HepG2 (cell line): Measurements from ENCODE around the gene DCAF8. TPM values are rescaled to one million over a fixed set of nuclear protein-coding genes. Genes with fewer than 3 reads are reported as not detected.

ENCODE experiments used
- ARID2 ChIP-seq: sonication (generic); formaldehyde crosslinking; IDR thresholded peaks from 2 replicates; pipeline ENCODE4 v1.8.1; 2022; ENCODE audit warnings: mild to moderate bottlenecking, missing genetic modification reagents, borderline replicate concordance
- CBX2 ChIP-seq, 2 experiments: fragments of 200-600 bp in 1 of 2; sonication (generic); formaldehyde crosslinking in 1 of 2; IDR thresholded peaks; 2 replicates each; pipeline versions ENCODE4 v1.7.0 to v1.8.1; 2018 to 2022; ENCODE audit warnings: low read depth in 2 of 2, low read length in 1 of 2, mild to moderate bottlenecking in 1 of 2, missing genetic modification reagents in 1 of 2
- ELF4 ChIP-seq: sonication (generic); formaldehyde crosslinking; IDR thresholded peaks from 2 replicates; pipeline ENCODE4 v1.5.0; 2020; ENCODE audit warnings: missing genetic modification reagents, mild to moderate bottlenecking, moderate library complexity, borderline replicate concordance
- ERF ChIP-seq: IDR thresholded peaks from 2 replicates; pipeline ENCODE4 v1.6.1; 2018; ENCODE audit warnings: missing biosample characterization, missing genetic modification reagents
- ETV5 ChIP-seq: IDR thresholded peaks from 2 replicates; pipeline ENCODE4 v1.6.1; 2018; ENCODE audit warnings: missing biosample characterization, missing genetic modification reagents, inconsistent platforms, borderline replicate concordance
- FOXJ3 ChIP-seq: sonication (generic); formaldehyde crosslinking; IDR thresholded peaks from 2 replicates; pipeline ENCODE4 v1.4.0; 2020; ENCODE audit warnings: missing genetic modification reagents, mild to moderate bottlenecking, borderline replicate concordance
- GFI1 ChIP-seq: sonication (generic); formaldehyde crosslinking; IDR thresholded peaks from 2 replicates; pipeline ENCODE4 v1.5.0; 2020; ENCODE audit warnings: missing genetic modification reagents, mild to moderate bottlenecking, borderline replicate concordance
- HES4 ChIP-seq: sonication (generic); formaldehyde crosslinking; IDR thresholded peaks from 2 replicates; pipeline ENCODE4 v1.9.0; 2021; ENCODE audit warnings: mild to moderate bottlenecking, missing genetic modification reagents, borderline replicate concordance
- IRF2 ChIP-seq: IDR thresholded peaks from 2 replicates; pipeline ENCODE4 v1.6.1; 2018; ENCODE audit warnings: missing genetic modification reagents, missing compliant biosample characterization
- KLF11 ChIP-seq: IDR thresholded peaks from 2 replicates; pipeline ENCODE4 v1.6.1; 2016; ENCODE audit warnings: missing compliant biosample characterization
- LCORL ChIP-seq, 2 experiments: fragments of 450-650 bp in 1 of 2; sonication (generic) in 1 of 2; formaldehyde crosslinking in 1 of 2; IDR thresholded peaks; 2 replicates each; pipeline versions ENCODE4 v1.5.0 to v1.6.1; 2017 to 2020; ENCODE audit warnings: antibody characterized with exemption in 1 of 2, missing genetic modification reagents in 1 of 2
- SP1 ChIP-seq, 2 experiments: fragments of 450-650 bp in 1 of 2; sonication (generic) in 1 of 2; formaldehyde crosslinking in 1 of 2; IDR thresholded peaks; 2 replicates each; pipeline versions ENCODE4 v1.4.0 to v1.6.1; 2016 to 2020; ENCODE audit warnings: missing genetic modification reagents in 1 of 2
- ZFYVE20 ChIP-seq: sonication (generic); formaldehyde crosslinking; IDR thresholded peaks from 2 replicates; pipeline ENCODE4 v1.8.0; 2023; ENCODE audit warnings: low read depth, mild to moderate bottlenecking, moderate library complexity, missing genetic modification reagents, borderline replicate concordance
- ZNF557 ChIP-seq: sonication (generic); formaldehyde crosslinking; IDR thresholded peaks from 2 replicates; pipeline ENCODE4 v1.4.0; 2020; ENCODE audit warnings: missing genetic modification reagents
- ZNF598 ChIP-seq: sonication (generic); formaldehyde crosslinking; IDR thresholded peaks from 2 replicates; pipeline ENCODE4 v1.5.1; 2020; ENCODE audit warnings: mild to moderate bottlenecking, missing genetic modification reagents, borderline replicate concordance
- ZNF670 ChIP-seq: sonication (generic); formaldehyde crosslinking; IDR thresholded peaks from 2 replicates; pipeline ENCODE4 v1.8.0; 2022; ENCODE audit warnings: mild to moderate bottlenecking, missing genetic modification reagents, borderline replicate concordance
- ZNF75D ChIP-seq: sonication (generic); formaldehyde crosslinking; IDR thresholded peaks from 2 replicates; pipeline ENCODE4 v1.8.1; 2023; ENCODE audit warnings: missing genetic modification reagents, mild to moderate bottlenecking, borderline replicate concordance
- ZNF792 ChIP-seq: IDR thresholded peaks from 2 replicates; pipeline ENCODE4 v1.6.1; 2016
- ZSCAN21 ChIP-seq: sonication (generic); formaldehyde crosslinking; IDR thresholded peaks from 2 replicates; pipeline ENCODE4 v1.8.0; 2022; ENCODE audit warnings: mild to moderate bottlenecking, missing genetic modification reagents, moderate library complexity, borderline replicate concordance
- polyA plus RNA-seq, 8 experiments: library from polyadenylated mRNA; depleted of rRNA in 3 of 8; stranded (reverse) in 7 of 8; unstranded in 1 of 8; fragments of >200 nt; fragmentation: Illumina TruSeq in 4 of 8; extraction: Trizol in 4 of 8; gene quantifications; 2 replicates each; pipeline versions ENCODE4 v1.2.1 to v1.2.3, GENCODE V29; 2011 to 2016; ENCODE audit warnings: low read depth in 4 of 8, missing spikeins in 1 of 8, mixed read lengths in 1 of 8; ENCODE audit not compliant: insufficient read depth in 1 of 8
- total RNA-seq, 5 experiments: library from RNA; depleted of rRNA; stranded (reverse); fragments of >200 nt; fragmentation: Illumina TruSeq; extraction: Trizol; gene quantifications; 2 replicates each; pipeline ENCODE4 v1.2.3, GENCODE V29; 2016; ENCODE audit warnings: low read depth in 1 of 5
- TF ChIP-seq, protein P1 (sequence below): sonication (generic); formaldehyde crosslinking; IDR thresholded peaks from 2 replicates; pipeline ENCODE4 v1.4.0; 2020; ENCODE audit warnings: missing genetic modification reagents, mild to moderate bottlenecking, borderline replicate concordance
- TF ChIP-seq, protein P2 (sequence below): sonication (generic); formaldehyde crosslinking; IDR thresholded peaks from 2 replicates; pipeline ENCODE4 v1.4.0; 2020; ENCODE audit warnings: missing genetic modification reagents

Gene DCAF8
- total and polyA plus RNA-seq, 2 of the 13 experiments (the other 11 are each of a cell fraction or from before 2014, with no cell fraction given) = 73.4 to 79.8 TPM

DNA sequence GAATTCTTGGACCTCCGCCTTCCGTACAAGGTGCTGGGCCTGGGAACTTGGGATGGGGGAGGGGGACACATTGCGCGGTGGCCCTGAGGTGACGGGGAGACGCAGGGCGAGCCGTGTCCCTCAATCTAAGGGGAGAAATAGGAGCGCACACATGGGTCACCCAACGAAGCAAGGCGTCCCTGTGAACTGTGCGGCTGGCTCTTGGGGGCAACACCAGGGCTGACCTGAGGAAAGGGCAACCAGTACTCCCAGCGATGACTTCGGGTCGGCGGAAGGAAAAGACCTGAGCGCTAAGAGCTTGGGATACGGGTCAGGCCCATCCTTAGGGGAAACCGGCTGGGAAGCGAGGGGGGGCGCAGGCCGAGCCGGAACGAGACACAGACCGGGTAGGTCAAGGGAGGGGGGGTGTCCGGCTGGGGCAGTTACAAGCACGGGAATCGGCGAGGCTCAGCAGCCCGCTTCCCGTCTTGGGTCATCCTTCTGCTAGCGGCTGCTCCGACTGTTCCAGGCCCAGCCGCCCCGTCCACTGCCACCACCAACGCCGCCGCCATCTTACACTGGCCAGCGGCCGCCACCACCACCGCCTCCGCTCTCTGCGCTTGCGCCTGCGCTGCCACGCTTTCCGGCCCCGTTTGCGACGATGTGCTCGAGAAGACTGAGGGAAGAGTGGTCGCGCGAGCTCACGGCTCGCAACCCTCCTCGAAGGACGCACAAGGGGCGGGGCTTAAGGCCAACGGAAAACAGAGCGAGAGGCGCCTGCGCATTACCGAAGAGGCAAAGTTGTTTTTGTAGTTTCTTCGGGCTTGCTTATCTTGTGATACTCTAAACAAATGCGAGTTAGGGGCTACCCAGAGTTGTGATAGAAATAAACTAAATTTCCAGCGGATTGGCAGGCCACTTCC, at the start of gene DCAF8 (continued):
- peak; percentile 73; the same call in 1 of the 2 replicates for TF ChIP-seq ZFYVE20 (CRISPR knock-in tag)
- no peak for TF ChIP-seq ZSCAN21 (CRISPR knock-in tag)
- TF ChIP-seq ERF (CRISPR knock-in tag) = peak; percentile 78; the same call in 1 of the 2 replicates
- no peak for TF ChIP-seq LCORL (IDR thresholded peaks at IDR 0.05)
- TF ChIP-seq LCORL (CRISPR knock-in tag; IDR thresholded peaks at IDR 0.05) = peak; percentile 79
- TF ChIP-seq ARID2 (CRISPR knock-in tag) = no peak
- no peak for TF ChIP-seq CBX2 (IDR thresholded peaks at IDR 0.05; ENCODE audit: low read depth, low read length)
- TF ChIP-seq CBX2 (CRISPR knock-in tag; IDR thresholded peaks at IDR 0.05; ENCODE audit: low read depth) = no peak
- TF ChIP-seq ZNF557 = no peak
- peak; percentile 73; the same call in 1 of the 2 replicates for TF ChIP-seq ZNF792 (CRISPR knock-in tag)
- TF ChIP-seq ZNF598 (CRISPR knock-in tag) = no peak; the same call in 1 of the 2 replicates
- peak; percentile 74; the same call in 1 of the 2 replicates for TF ChIP-seq GFI1
- TF ChIP-seq ELF4 (CRISPR knock-in tag) = no peak
- TF ChIP-seq ETV5 = peak; percentile 59; the same call in 1 of the 2 replicates
- TF ChIP-seq, protein P1, sequence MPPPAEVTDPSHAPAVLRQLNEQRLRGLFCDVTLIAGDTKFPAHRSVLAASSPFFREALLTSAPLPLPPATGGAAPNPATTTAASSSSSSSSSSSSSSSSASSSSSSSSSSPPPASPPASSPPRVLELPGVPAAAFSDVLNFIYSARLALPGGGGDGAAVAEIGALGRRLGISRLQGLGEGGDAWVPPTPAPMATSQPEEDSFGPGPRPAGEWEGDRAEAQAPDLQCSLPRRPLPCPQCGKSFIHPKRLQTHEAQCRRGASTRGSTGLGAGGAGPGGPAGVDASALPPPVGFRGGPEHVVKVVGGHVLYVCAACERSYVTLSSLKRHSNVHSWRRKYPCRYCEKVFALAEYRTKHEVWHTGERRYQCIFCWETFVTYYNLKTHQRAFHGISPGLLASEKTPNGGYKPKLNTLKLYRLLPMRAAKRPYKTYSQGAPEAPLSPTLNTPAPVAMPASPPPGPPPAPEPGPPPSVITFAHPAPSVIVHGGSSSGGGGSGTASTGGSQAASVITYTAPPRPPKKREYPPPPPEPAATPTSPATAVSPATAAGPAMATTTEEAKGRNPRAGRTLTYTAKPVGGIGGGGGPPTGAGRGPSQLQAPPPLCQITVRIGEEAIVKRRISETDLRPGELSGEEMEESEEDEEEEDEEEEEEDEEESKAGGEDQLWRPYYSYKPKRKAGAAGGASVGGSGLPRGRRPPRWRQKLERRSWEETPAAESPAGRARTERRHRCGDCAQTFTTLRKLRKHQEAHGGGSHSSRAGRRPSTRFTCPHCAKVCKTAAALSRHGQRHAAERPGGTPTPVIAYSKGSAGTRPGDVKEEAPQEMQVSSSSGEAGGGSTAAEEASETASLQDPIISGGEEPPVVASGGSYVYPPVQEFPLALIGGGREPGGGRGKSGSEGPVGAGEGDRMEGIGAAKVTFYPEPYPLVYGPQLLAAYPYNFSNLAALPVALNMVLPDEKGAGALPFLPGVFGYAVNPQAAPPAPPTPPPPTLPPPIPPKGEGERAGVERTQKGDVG (CRISPR knock-in tag) = peak; percentile 71; the same call in 1 of the 2 replicates
- 0 out of 2 replicates have a peak, but pooled peaks have one; percentile 81 for TF ChIP-seq ZNF75D
- TF ChIP-seq FOXJ3 (CRISPR knock-in tag) = no peak; the same call in 1 of the 2 replicates
- peak; percentile 39; the same call in 1 of the 2 replicates for TF ChIP-seq ZNF670 (CRISPR knock-in tag)
- peak; percentile 76; the same call in 1 of the 2 replicates for TF ChIP-seq KLF11
- peak; percentile 95 for TF ChIP-seq HES4 (CRISPR knock-in tag)
- no peak for TF ChIP-seq SP1 (IDR thresholded peaks at IDR 0.05)
- peak; percentile 67 for TF ChIP-seq SP1 (CRISPR knock-in tag; IDR thresholded peaks at IDR 0.05)
- TF ChIP-seq IRF2 (CRISPR knock-in tag) = peak; percentile 72; the same call in 1 of the 2 replicates
- TF ChIP-seq, protein P2, sequence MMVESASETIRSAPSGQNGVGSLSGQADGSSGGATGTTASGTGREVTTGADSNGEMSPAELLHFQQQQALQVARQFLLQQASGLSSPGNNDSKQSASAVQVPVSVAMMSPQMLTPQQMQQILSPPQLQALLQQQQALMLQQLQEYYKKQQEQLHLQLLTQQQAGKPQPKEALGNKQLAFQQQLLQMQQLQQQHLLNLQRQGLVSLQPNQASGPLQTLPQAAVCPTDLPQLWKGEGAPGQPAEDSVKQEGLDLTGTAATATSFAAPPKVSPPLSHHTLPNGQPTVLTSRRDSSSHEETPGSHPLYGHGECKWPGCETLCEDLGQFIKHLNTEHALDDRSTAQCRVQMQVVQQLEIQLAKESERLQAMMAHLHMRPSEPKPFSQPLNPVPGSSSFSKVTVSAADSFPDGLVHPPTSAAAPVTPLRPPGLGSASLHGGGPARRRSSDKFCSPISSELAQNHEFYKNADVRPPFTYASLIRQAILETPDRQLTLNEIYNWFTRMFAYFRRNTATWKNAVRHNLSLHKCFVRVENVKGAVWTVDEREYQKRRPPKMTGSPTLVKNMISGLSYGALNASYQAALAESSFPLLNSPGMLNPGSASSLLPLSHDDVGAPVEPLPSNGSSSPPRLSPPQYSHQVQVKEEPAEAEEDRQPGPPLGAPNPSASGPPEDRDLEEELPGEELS = peak; percentile 49; the same call in 1 of the 2 replicates
